Activated CD4-positive, alpha-beta T cell treated with anti-CD3 and anti-CD28 coated beads, Interleukin-2, amount 10 ng/mL, durations not matched to agents 24 days and 14 days (primary cell): ENCODE results near the gene ONECUT3. TPM values are rescaled to one million over a fixed set of nuclear protein-coding genes. Genes with fewer than 3 reads are reported as not detected.
A peak's percentile ranks its signal among the peaks of the same experiment; 100 is the strongest.

Experiments
- DNase-seq: peaks from one replicate; pipeline ENCODE4 v3.0.0; 2022
- H3K27ac Mint-ChIP-seq: one replicate; pipeline ENCODE4 v1.8.0; 2022; ENCODE audit warnings: mild to moderate bottlenecking, mixed read lengths
- H3K27me3 Mint-ChIP-seq: one replicate; pipeline ENCODE4 v1.8.0; 2022; ENCODE audit warnings: mixed read lengths
- H3K36me3 Mint-ChIP-seq: one replicate; pipeline ENCODE4 v1.8.0; 2022; ENCODE audit warnings: low read depth, mild to moderate bottlenecking, mixed read lengths
- H3K4me1 Mint-ChIP-seq: one replicate; pipeline ENCODE4 v1.8.0; 2021; ENCODE audit warnings: mixed read lengths
- H3K4me3 Mint-ChIP-seq: one replicate; pipeline ENCODE4 v1.8.0; 2022; ENCODE audit warnings: mild to moderate bottlenecking, moderate library complexity, mixed read lengths
- H3K9me3 Mint-ChIP-seq: one replicate; pipeline ENCODE4 v1.8.0; 2021; ENCODE audit warnings: mixed read lengths
- intact Hi-C: fragments of 100-400 bp; cut with micrococcal nuclease; formaldehyde crosslinking; loops from one replicate; pipeline ENCODE4 v1.15.1; 2023
- total RNA-seq: library from RNA; stranded (reverse); gene quantifications from 2 replicates; pipeline ENCODE4 v1.2.3, GENCODE V29; 2022

ONECUT3 gene
- total RNA-seq, 1 donor from 2014 or later: not detected

DNA sequence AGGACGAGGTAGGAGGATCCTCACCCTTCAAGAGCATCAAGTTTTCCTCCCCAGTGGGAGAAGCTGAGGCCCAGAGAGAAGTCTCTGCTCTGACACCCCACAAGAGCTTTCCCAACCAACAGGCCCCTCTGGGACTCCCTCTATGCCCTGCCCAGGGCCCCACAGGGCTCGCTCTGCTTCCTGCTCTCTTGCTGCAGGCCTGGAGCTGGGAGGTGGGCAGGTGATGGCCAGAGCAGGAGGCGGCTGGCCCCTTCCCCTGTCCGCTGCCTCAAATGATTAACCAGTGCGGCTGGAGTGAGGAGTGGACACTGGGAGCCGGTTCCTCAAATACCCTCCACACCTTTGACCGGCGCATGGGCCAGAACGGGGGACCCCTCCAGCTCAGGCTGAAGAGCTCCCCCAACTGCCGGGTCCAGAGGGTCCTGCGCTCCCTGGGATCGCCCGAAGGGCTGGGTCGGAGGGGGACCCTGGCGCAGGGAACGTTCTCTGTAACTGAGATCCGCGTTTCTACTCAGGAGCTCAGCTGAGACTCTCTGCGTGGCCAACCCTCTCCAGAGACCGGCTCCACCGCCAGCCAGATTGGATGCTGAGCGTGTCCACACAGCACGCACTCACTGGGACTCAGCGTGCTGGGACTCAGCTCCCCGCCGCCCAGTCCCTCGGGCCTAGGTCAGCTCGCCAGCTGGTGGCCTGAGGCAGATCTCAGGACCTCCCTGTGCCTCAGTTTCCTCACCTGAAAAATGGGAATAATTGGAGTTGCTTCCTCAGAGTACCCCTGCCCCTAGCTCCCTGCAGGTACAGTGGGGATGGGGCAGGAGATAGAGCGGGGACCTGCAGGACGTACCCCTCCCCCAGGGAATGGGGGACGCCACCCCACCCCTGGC, 6.7 kb upstream of the ONECUT3 start:
- Mint-ChIP-seq H3K27me3 (peaks cover 43% of the 10 kb centered on the region), H3K36me3 (no peaks in the 10 kb centered on the region), H3K4me3 (no peak overlapping the region), H3K4me1 (peaks cover 6% of the 10 kb centered on the region), H3K9me3 (no peaks in the 10 kb centered on the region), H3K27ac (no peak overlapping the region)
- no peak for DNase-seq
- intact Hi-C loops: no loop called here

DNA sequence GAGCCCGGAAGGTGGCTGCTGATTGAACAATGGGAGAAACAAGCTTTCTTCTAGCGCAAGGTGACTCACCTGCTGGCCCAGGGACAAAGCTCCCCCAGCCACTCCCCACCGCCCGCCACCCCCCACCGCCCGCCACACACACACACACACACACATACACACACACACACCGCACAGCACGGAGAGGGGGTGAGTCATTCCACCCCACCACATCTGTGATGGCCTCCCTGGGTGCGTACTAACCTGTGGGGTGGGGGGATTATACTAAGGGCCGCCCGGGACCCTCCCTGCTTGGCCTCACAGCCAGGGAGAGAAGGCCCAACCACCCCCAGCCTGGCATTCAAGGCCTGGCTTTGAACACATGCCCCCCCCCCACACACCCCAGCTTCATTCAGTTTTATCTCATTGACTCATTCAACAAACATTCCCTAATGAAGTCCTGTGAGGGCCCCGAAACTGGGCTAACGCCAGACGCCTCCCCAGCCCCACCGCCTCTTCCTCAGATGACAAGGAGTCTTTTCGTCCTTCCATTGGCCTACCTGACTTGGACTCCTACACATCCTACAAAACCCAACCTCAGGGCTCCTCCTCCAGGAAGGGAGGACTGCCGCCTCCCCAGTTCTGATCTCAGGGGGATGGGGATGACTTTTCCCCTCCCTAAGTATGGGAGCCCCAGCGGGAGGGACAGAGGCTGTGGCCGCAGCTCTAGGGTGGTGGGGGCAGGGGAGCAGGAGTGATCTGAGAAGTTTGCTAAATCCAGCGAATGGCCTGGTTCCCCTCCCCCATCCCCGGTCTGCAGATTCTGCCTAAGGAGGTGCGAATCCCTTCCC, 5.8 kb upstream of the ONECUT3 start:
- H3K36me3 Mint-ChIP-seq: no peaks in the 10 kb centered on the region
- no peaks in the 10 kb centered on the region for H3K9me3 Mint-ChIP-seq
- H3K27ac Mint-ChIP-seq: peak overlapping the region; percentile 72
- DNase-seq: no peak
- intact Hi-C loops: no loop called here
- H3K4me1 Mint-ChIP-seq: peaks cover 6% of the 10 kb centered on the region
- peaks cover 48% of the 10 kb centered on the region for H3K27me3 Mint-ChIP-seq
- H3K4me3 Mint-ChIP-seq: peak overlapping the region; percentile 48

DNA sequence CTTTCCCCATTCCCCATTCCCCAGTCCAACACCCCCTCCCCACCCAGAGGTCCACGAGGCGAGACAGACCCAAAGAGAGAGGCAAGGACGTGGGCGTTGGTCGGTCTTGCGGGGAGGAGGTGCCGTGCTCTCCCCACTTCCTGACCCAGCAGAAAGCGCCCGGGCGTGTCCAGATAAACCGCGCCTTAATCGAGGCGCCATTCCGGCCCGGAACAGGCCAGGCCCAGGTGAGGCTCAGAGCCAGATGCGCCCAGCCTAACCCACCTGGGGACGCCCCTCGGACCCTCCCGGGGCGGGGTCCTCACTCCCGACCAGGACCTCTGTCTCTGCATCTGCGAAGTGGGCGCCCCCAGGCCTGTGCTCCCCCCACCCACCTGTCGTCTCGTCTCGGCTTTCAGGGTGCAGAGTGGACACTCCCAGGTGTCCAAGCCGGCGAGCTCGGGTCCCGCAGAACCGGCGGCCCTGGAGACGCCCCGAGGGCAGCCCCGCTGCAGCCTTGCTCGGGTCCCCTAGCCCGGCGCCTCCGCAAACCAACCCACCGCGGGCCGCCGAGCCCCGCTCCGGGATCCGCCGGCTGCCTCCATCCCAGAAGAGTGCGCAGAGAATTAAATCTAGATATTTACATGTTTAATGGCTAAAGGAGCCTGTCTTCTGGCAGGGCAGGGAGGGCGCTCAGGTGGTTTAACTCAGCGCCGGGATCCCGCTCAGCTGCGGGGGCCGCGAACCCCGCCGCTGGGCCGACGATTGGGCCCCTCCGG, 5.0 kb upstream of the ONECUT3 start:
- intact Hi-C loops: no loop called here
- Mint-ChIP-seq H3K9me3 (no peaks in the 10 kb centered on the region), H3K27ac (peak overlapping the region; percentile 72), H3K36me3 (no peaks in the 10 kb centered on the region), H3K4me1 (peaks cover 6% of the 10 kb centered on the region), H3K27me3 (peaks cover 54% of the 10 kb centered on the region), H3K4me3 (peak overlapping the region; percentile 48)
- DNase-seq: peak; percentile 67

- no peaks in the 10 kb centered on the region for H3K9me3 Mint-ChIP-seq
- H3K27me3 Mint-ChIP-seq: peaks cover 53% of the 10 kb centered on the region
- H3K4me3 Mint-ChIP-seq: no peak overlapping the region
- H3K36me3 Mint-ChIP-seq: no peaks in the 10 kb centered on the region
- no peak overlapping the region for H3K27ac Mint-ChIP-seq
- peaks cover 6% of the 10 kb centered on the region for H3K4me1 Mint-ChIP-seq
- DNase-seq: no peak
- intact Hi-C loops: no loop called here
Observed at GRCh38 chr19:1748873-1749341, 4.4 kb upstream of the ONECUT3 start.

DNA sequence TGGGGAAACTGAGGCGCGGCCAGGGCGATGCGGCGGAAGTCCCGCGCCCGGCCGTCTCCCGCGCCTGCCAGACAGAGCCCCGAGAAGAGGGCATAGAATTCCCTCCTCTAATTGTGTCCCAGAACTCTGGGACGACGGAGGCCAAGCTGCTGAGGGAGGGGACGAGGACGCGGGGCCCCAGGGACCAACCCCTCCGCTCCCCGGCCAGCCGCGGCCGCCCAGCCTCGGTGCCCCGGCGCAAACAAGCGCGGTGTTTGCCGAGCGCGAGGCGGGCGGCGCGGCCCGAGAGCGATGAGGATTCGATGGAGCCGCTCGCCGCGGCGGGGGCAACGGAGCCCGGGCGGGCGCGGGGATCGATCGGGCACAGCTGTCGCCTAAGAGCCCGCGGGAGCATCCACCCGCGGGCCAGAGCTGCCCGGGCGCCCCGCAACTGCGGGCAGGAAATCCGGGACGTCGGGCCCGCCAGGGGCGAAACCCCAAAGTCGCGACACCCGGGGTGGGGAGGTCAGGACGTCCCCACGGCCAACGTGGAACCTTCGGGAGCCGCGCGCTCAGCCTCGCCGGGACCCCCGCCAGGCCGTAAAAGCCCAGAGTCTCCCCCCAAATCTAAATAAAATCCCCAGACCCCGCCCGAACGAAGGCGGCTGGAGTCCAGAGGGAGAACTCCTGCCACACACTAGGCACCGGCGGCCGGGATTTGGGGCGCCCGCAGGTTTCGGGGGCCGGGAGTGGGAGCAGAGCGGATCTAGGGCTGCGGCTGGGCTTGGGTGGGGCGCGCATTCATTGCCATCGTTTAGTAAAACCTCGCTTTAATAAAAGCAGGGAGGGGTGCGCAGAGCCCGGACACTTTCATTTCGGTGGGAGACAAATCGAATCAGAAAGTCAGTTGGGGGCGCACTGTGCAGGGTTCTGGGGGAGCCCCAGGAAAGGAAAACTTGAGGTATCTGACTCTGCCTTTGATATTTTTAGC, 3.6 kb upstream of the ONECUT3 start:
- H3K27me3 Mint-ChIP-seq: peaks cover 52% of the 10 kb centered on the region
- no peak for DNase-seq
- no peak overlapping the region for H3K27ac Mint-ChIP-seq
- intact Hi-C loops: loop anchor here (2.0 kb wide), 1 partner anchor 15 kb away; no protein-coding TSS in a partner anchor
- H3K9me3 Mint-ChIP-seq: no peaks in the 10 kb centered on the region
- H3K4me3 Mint-ChIP-seq: peak overlapping the region; percentile 49
- peaks cover 6% of the 10 kb centered on the region for H3K4me1 Mint-ChIP-seq
- H3K36me3 Mint-ChIP-seq: no peaks in the 10 kb centered on the region

DNA sequence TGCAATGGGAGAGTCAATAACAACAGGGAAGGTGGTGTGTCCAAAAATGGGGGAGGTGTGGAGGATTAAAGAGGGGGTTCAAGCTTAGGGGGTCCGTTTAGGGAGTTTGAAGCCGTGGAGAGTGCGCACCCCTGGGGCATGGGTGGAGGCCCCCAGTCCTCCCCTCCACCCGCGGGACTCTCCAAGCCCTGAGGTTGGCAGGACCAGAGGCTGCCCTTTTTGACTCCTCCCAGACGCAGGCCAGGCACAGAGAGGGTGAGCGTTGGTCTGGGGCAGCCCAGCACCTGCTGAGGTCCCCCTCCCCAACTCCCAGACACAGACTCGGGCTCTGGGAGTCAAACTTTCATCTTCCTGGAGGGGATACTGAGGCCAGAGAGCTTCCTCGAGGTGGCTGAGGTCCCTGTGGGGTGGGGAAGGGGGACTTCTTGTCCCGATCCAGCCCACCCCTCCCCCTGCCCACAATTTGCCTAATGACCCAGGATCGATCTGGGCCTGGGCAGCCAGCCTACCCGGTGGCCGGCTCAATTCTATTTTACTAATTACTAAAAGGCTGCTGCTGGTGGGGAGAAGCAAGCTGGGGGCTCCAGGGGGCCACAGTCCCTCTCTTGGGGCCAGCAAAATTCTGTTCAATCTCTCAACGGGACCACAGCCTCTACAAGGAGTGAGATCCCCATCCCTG, 2.8 kb upstream of the ONECUT3 start:
- intact Hi-C loops: loop anchor here (2.0 kb wide), 1 partner anchor 14 kb away; no protein-coding TSS in a partner anchor
- no peaks in the 10 kb centered on the region for H3K9me3 Mint-ChIP-seq
- peaks cover 7% of the 10 kb centered on the region for H3K4me1 Mint-ChIP-seq
- H3K36me3 Mint-ChIP-seq: peaks cover under 1% of the 10 kb centered on the region
- H3K27ac Mint-ChIP-seq: no peak overlapping the region
- no peak for DNase-seq
- H3K27me3 Mint-ChIP-seq: peaks cover 49% of the 10 kb centered on the region
- H3K4me3 Mint-ChIP-seq: peak overlapping the region; percentile 49

DNA sequence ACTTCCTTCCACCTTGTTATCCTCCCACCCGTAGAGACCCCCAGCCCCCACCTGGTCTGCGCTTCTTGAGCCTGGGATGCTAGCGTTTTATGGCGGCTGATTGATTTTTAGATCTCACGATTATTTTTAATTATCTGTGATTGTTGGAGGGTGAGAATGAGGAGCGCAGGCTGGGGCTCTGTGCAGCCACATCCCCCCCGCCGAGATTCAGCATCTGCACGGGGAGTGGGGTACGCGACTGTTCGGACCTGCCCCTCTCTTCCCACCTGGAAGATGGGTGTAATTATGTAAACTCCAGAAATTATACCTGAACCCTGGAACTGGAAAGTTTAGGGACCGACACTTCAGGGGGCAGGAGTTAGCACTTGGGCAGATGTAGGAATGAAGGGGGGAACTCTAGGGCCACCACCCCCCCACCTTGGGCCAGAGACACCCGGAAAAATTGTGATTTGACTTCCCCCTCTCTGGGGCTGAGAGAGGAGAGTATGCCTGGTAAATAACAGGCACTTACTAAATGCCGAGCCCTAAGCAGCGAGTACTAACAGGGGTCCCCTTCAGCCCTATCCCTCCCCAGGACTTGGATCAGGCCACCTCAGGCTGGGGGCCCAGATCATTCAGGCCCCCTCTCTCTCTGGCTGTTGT, 1.8 kb upstream of the ONECUT3 start:
- Mint-ChIP-seq H3K36me3 (peaks cover 2% of the 10 kb centered on the region), H3K27ac (no peak overlapping the region), H3K9me3 (no peaks in the 10 kb centered on the region), H3K27me3 (peaks cover 54% of the 10 kb centered on the region), H3K4me1 (peaks cover 8% of the 10 kb centered on the region), H3K4me3 (no peak overlapping the region)
- no peak for DNase-seq
- intact Hi-C loops: loop anchor here (2.0 kb wide), 1 partner anchor 13 kb away; no protein-coding TSS in a partner anchor

GRCh38 chr19:1752009-1752756, 1.1 kb upstream of the ONECUT3 start:
- intact Hi-C loops: no loop called here
- Mint-ChIP-seq H3K9me3 (no peaks in the 10 kb centered on the region), H3K4me1 (peaks cover 8% of the 10 kb centered on the region), H3K27ac (no peak overlapping the region), H3K36me3 (peaks cover 4% of the 10 kb centered on the region), H3K4me3 (no peak overlapping the region), H3K27me3 (peaks cover 56% of the 10 kb centered on the region)
- DNase-seq: no peak

DNA sequence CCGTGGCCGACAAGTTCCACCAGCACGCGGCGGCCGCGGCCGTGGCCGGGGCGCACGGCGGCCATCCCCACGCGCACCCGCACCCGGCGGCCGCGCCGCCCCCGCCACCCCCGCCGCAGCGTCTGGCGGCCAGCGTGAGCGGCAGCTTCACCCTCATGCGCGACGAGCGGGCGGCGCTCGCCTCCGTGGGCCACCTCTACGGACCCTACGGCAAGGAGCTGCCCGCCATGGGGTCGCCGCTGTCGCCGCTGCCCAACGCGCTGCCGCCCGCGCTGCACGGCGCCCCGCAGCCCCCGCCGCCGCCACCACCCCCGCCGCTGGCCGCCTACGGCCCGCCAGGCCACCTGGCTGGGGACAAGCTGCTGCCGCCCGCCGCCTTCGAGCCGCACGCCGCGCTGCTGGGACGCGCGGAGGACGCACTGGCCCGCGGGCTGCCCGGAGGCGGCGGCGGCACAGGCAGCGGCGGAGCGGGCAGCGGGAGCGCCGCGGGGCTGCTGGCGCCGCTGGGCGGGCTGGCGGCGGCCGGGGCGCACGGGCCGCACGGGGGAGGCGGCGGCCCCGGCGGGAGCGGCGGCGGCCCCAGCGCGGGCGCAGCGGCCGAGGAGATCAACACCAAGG, 821 bp downstream of the ONECUT3 start:
- intact Hi-C loops: no loop called here
- peaks cover 4% of the 10 kb centered on the region for H3K36me3 Mint-ChIP-seq
- no peak overlapping the region for H3K27ac Mint-ChIP-seq
- H3K9me3 Mint-ChIP-seq: no peaks in the 10 kb centered on the region
- H3K4me1 Mint-ChIP-seq: peaks cover 2% of the 10 kb centered on the region
- peaks cover 58% of the 10 kb centered on the region for H3K27me3 Mint-ChIP-seq
- no peak overlapping the region for H3K4me3 Mint-ChIP-seq
- DNase-seq: no peak

DNA sequence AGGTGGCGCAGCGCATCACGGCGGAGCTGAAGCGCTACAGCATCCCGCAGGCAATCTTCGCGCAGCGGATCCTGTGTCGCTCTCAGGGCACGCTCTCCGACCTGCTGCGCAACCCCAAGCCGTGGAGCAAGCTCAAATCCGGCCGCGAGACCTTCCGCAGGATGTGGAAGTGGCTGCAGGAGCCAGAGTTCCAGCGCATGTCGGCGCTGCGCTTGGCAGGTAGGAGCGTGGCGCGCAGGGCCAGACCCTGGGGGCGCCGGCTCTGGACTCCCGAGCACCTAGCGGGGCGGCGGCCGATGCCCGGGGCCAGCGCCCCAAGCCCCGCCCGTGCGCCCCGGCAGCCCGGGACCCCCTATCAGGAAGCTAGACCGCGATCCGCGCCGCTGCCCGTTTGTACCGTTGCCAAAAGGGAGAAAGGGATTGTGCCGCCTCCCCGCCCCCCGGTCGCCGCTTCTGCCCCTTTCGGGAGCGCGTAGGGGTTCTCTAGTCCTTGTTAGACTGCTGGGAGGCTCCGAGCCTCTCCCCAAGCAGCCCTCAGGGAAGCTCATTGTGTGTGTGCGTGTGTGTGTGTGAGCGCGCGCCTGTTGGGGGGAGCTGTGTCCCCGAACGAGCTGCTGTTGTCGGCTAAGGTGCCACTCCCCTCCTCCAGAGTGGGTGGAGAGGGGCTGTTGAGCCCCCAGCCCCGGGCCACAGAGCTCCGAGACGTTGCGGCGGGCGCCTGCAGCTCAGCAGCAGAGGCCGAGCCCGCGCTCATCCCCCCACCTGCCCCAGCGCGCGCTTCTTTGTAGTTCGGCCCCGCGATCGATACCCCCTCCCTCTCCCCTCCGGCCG, 1.5 kb downstream of the ONECUT3 start:
- Mint-ChIP-seq H3K27me3 (peaks cover 63% of the 10 kb centered on the region), H3K27ac (peak overlapping the region; percentile 80), H3K4me1 (peaks cover 2% of the 10 kb centered on the region), H3K4me3 (no peak overlapping the region), H3K36me3 (peaks cover 4% of the 10 kb centered on the region), H3K9me3 (no peaks in the 10 kb centered on the region)
- intact Hi-C loops: loop anchor here (5.0 kb wide), 1 partner anchor 288 kb away; no protein-coding TSS in a partner anchor
- DNase-seq: peak; percentile 71
